Measurements from ENCODE around the gene TTC24.
"Not testable (repeated sequence)": the region's sequence is repeated elsewhere in the genome, so short reads cannot be mapped to it uniquely, and the experiment has no call there.

Gene TTC24

GRCh38 chr1:156555715-156556114 lies 23.8 kb upstream of the TTC24 start:
- DNase-seq: no peak

GRCh38 chr1:156556354-156556753 lies 23.2 kb upstream of the TTC24 start:
- DNase-seq: no peak

- no peak for DNase-seq
Measured at GRCh38 chr1:156559086-156559796, 20.3 kb upstream of the TTC24 start.

- DNase-seq: no peak
Measured at GRCh38 chr1:156559797-156560385, 19.6 kb upstream of the TTC24 start.

GRCh38 chr1:156560585-156561163 lies 18.8 kb upstream of the TTC24 start:
- no peak for DNase-seq

- no peak for DNase-seq
Measured at GRCh38 chr1:156565519-156565918, 14.0 kb upstream of the TTC24 start.

GRCh38 chr1:156566436-156566835 lies 13.1 kb upstream of the TTC24 start:
- DNase-seq: no peak

GRCh38 chr1:156571261-156571852 lies 8.2 kb upstream of the TTC24 start:
- no peak for DNase-seq

GRCh38 chr1:156571919-156572662 lies 7.4 kb upstream of the TTC24 start, which contains the start of gene IQGAP3:
Gene IQGAP3 (minus strand): TSS chr1:156572565. CDS start chr1:156572529, 36 bp downstream.
- peak; percentile 85 for DNase-seq

GRCh38 chr1:156572663-156573018 lies 6.9 kb upstream of the TTC24 start:
- no peak for DNase-seq

GRCh38 chr1:156574039-156574633 lies 5.4 kb upstream of the TTC24 start:
- no peak for DNase-seq

GRCh38 chr1:156577550-156577949 lies 2.0 kb upstream of the TTC24 start:
- DNase-seq: no peak

- no peak for DNase-seq
Measured at GRCh38 chr1:156578055-156578454, 1.5 kb upstream of the TTC24 start.

GRCh38 chr1:156581661-156582387 lies 2.3 kb downstream of the TTC24 start:
- DNase-seq: peak; percentile 84

- DNase-seq: peak; percentile 63
Measured at GRCh38 chr1:156582388-156583017, 3.0 kb downstream of the TTC24 start.

- peak; percentile 68 for DNase-seq
Measured at GRCh38 chr1:156583821-156584622, 4.5 kb downstream of the TTC24 start.

GRCh38 chr1:156584813-156585212 lies 5.3 kb downstream of the TTC24 start:
- no peak for DNase-seq

GRCh38 chr1:156586323-156586722 lies 6.8 kb downstream of the TTC24 start:
- DNase-seq: no peak

- no peak for DNase-seq
Measured at GRCh38 chr1:156586892-156587477, 7.5 kb downstream of the TTC24 start.

- DNase-seq: not testable (repeated sequence)
Measured at GRCh38 chr1:156587927-156588326, 8.4 kb downstream of the TTC24 start.

Data from SHP77 treated with DMSO at 0.1 percent for 48 hours (cell line).